ENCODE data around the gene RAB6B.

The RAB6B gene

DNA sequence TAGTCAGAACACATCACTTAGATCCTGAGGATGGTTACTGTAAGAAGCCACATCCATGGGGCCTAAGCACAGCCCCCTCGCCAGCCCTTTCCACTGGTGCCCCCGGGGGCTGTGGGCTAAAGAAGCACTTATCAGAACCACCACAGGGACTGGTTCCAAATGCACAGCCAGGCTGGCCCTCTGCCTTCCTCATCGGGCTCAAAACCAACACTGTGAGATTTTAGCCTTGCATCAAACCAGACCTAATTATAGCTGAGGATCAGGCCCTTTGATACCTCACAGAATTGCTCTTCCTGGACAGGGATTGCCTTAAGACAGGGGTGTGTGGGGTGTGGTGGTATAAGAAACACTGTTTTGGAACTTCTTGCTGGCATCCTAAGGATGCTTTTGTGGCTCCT is 66.4 kb downstream of the RAB6B start:
- DNase-seq (ENCODE audit: low read depth) = no peak
- no peak overlapping the region for H3K4me3 ChIP-seq (ENCODE audit: low read depth, low read length)

DNA sequence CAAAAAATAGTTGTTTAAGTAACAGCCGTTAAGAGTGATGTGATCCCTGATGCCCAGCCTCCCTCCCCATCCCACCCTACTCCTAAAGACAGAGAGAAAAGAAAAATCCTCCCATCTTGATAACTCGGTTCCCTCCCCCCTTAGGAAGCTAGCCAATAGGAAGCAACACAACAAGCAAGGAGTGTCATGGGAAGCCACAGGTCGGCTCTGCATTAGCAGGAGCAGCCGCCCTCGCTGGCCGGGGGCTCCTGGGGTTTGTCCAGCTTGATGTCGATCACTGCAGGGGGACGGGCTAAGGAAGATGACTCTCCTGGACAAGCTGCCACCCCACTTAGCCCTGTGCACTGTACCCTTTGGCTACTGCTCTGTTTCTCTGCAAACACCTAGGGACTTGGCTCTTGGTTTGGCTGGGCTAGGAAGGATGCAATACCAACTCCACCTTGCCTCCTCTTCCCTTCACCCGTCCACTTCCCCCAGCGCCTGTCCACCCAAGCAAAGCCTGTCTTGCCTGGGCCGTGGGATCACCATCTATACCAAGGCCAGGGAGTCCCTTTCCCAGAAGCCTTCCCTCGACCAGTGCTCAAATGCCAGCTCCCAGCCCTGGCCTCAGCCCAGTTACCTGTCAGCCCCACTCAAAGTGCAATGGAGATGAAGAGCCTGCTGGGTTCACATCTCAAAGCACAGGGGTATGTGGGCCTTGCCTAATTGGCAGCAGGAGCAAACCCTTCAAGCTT is 66.9 kb downstream of the RAB6B start:
- no peak for DNase-seq (ENCODE audit: low read depth)
- H3K4me3 ChIP-seq (ENCODE audit: low read depth, low read length) = no peak overlapping the region

GRCh38 chr3:133827684-133828083 is 68.0 kb downstream of the RAB6B start:
- DNase-seq (ENCODE audit: low read depth) = no peak
- no peak overlapping the region for H3K4me3 ChIP-seq (ENCODE audit: low read depth, low read length)

- H3K4me3 ChIP-seq (ENCODE audit: low read depth, low read length) = no peak overlapping the region
- no peak for DNase-seq (ENCODE audit: low read depth)
Measured at GRCh38 chr3:133827136-133827535, 68.5 kb downstream of the RAB6B start.

DNA sequence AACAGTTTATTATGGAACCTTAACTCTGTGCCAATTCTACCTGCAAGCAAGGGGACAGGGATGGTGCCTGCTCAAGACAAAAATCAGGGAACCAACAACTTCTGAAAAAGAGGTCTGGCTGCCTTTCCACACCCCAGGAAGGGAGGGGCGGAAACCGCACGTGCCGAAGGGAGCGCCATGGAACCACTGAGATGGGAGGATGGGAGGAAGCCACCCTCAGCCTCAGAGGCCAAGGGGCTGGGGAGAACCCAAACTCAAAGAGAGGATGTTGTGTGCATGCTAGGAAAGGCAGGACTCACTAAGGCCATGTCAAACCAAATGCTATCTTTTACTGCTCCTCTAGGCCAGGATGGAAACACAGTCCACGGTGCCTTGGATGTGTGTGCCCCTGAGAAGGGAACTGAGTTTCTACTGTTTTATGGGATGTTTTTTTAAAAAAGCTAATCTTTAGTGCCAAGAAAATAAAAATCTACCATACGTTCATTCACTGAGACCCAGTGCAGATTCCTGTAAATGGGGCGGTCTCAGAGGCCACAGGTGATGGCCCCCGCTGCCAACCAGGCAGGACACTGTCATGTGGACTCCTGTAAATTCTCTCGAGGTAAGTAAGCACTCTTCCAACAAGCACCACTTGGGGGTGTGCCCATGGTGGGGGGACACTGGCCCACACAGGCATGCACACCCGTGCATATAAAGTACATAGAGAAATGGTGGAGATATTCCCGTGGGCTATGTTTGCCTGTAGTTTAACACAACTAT is 69.5 kb downstream of the RAB6B start:
- no peak for DNase-seq (ENCODE audit: low read depth)
- H3K4me3 ChIP-seq (ENCODE audit: low read depth, low read length) = no peak overlapping the region

- no peak overlapping the region for H3K4me3 ChIP-seq (ENCODE audit: low read depth, low read length)
- no peak for DNase-seq (ENCODE audit: low read depth)
Measured at GRCh38 chr3:133824961-133825485, 70.7 kb downstream of the RAB6B start.

GRCh38 chr3:133821767-133822638 is 73.7 kb downstream of the RAB6B start:
- DNase-seq (ENCODE audit: low read depth) = no peak
- H3K4me3 ChIP-seq (ENCODE audit: low read depth, low read length) = no peak overlapping the region

DNA sequence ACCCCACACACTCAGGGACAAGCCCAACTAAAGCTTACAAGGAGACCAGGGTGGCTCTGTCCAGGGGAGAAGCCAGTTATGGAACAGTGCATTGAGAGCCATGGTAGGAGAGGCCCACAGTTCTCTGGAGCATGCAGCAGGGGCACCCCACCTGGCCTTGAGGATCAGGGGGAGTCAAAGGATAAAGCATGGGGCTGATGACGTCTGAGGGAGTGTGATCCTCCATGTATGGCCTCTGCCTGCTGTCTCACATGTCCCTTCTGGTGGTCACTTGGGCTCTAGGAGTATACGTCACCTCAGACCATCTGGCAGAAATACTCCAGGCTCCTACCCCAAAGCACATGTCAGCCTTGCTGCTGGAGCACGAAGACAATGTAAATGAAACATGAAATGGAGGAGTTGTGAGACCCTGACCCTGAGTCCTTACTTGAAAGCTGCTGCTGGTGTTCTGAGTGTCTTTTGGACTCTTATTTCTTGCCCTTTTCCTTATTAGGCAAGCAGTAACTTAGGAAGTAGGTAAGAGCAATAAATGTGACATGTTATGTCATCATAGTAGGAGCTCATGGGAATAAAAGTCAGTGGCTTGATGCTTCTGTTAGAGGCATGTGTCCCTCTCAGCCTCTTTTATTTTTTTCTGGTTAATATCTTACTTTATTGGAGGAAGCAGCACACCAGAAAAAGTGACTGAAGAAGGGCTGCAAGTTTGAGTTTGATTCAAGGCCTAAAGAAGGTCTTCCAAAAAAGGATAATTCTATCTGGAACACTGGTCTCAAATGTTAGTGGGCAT is 74.6 kb downstream of the RAB6B start:
- H3K4me3 ChIP-seq (ENCODE audit: low read depth, low read length) = no peak overlapping the region
- DNase-seq (ENCODE audit: low read depth) = no peak

GRCh38 chr3:133820129-133820528 is 75.6 kb downstream of the RAB6B start:
- H3K4me3 ChIP-seq (ENCODE audit: low read depth, low read length) = no peak overlapping the region
- no peak for DNase-seq (ENCODE audit: low read depth)

DNA sequence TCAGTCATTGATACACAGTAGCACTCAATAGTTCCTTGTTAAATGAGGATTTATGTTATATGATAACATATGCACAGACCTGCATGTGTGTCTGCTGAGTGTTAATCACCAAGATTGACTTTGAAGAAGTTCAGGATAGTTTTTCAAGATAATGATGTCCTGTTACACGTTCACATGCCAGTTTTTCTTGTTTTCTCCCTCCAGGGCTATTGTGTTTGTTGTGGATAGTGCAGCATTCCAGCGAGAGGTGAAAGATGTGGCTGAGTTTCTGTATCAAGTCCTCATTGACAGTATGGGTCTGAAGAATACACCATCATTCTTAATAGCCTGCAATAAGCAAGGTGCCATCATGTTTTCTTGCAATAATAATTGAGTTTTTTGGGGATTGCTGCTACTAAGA is 80.3 kb downstream of the RAB6B start:
- no peak for DNase-seq (ENCODE audit: low read depth)
- no peak overlapping the region for H3K4me3 ChIP-seq (ENCODE audit: low read depth, low read length)

GRCh38 chr3:133812872-133813271 is 82.8 kb downstream of the RAB6B start:
- no peak overlapping the region for H3K4me3 ChIP-seq (ENCODE audit: low read depth, low read length)
- DNase-seq (ENCODE audit: low read depth) = no peak

GRCh38 chr3:133805702-133806475 is 89.8 kb downstream of the RAB6B start, which contains the start of gene SRPRB:
SRPRB (plus strand) TSS chr3:133805815; CDS start chr3:133805849, 34 bp downstream.
- peak within 1 kb of the TSS; percentile 86 for H3K4me3 ChIP-seq (ENCODE audit: low read depth, low read length)
- peak; percentile 76 for DNase-seq (ENCODE audit: low read depth)

- DNase-seq (ENCODE audit: low read depth) = no peak
Measured at GRCh38 chr3:133805384-133805701, 90.3 kb downstream of the RAB6B start.

GRCh38 chr3:133804896-133805295 is 90.8 kb downstream of the RAB6B start:
- no peak for DNase-seq (ENCODE audit: low read depth)
- no peak overlapping the region for H3K4me3 ChIP-seq (ENCODE audit: low read depth, low read length)

More at GRCh38 chr3:133805384-133805701, 90.3 kb downstream of the RAB6B start:
- peak overlapping the region; percentile 86 for H3K4me3 ChIP-seq (ENCODE audit: low read depth, low read length)

- no peak overlapping the region for H3K4me3 ChIP-seq (ENCODE audit: low read depth, low read length)
- DNase-seq (ENCODE audit: low read depth) = no peak
Measured at GRCh38 chr3:133803469-133803868, 92.2 kb downstream of the RAB6B start.

GRCh38 chr3:133799794-133800585 is 95.7 kb downstream of the RAB6B start:
- DNase-seq (ENCODE audit: low read depth) = peak; percentile 21
- no peak overlapping the region for H3K4me3 ChIP-seq (ENCODE audit: low read depth, low read length)

GRCh38 chr3:133797396-133798105 is 98.1 kb downstream of the RAB6B start:
- no peak for DNase-seq (ENCODE audit: low read depth)
- H3K4me3 ChIP-seq (ENCODE audit: low read depth, low read length) = no peak overlapping the region

Data from skeletal muscle cell (primary cell).